Transverse colon (tissue), 4 donors: ENCODE data around the gene UNCX. TPM values are rescaled to one million over a fixed set of nuclear protein-coding genes. Genes with fewer than 3 reads are reported as not detected.

Source experiments
- DNase-seq: peaks from one replicate; pipeline ENCODE4 v3.0.0-alpha.2; 2019
- H3K27ac ChIP-seq, 4 donors: fragments of 200-600 bp; sonication (generic); 2 replicates each; pipeline ENCODE4 v1.5.1; 2016 to 2018; ENCODE audit warnings: inconsistent platforms in 4 of 4
- H3K27me3 ChIP-seq: fragments of 200-600 bp; sonication (generic); 2 replicates; pipeline ENCODE4 v1.5.1; 2017; ENCODE audit warnings: inconsistent platforms
- H3K36me3 ChIP-seq, 4 donors: fragments of 200-600 bp; sonication (generic); 2 replicates each; pipeline ENCODE4 v1.5.1; 2017 to 2019; ENCODE audit warnings: inconsistent platforms in 4 of 4
- H3K4me1 ChIP-seq, 4 donors: fragments of 200-600 bp; sonication (generic); 2 replicates each; pipeline ENCODE4 v1.5.1; 2017 to 2020; ENCODE audit warnings: inconsistent platforms in 4 of 4
- H3K4me3 ChIP-seq, 4 donors: fragments of 200-600 bp; sonication (generic); 1 replicate in 1 of 4; 2 replicates in 3 of 4; pipeline versions ENCODE4 v1.5.1 to v1.6.1; 2017 to 2019; ENCODE audit warnings: inconsistent platforms in 4 of 4
- H3K9me3 ChIP-seq, 2 donors: fragments of 200-600 bp; sonication (generic); 2 replicates each; pipeline ENCODE4 v1.5.1; 2017 to 2019; ENCODE audit warnings: inconsistent platforms in 2 of 2
- EP300 ChIP-seq: sonication (generic); formaldehyde crosslinking; IDR thresholded peaks from one replicate; pipeline ENCODE4 v1.6.1; 2017; ENCODE audit warnings: antibody characterized with exemption, low read depth
- POLR2A ChIP-seq: fragments of 450-650 bp; IDR thresholded peaks from one replicate; pipeline ENCODE4 v1.6.1; 2016; ENCODE audit warnings: antibody characterized with exemption, mild to moderate bottlenecking, moderate library complexity
- POLR2AphosphoS5 ChIP-seq, 3 donors: sonication (generic); formaldehyde crosslinking; IDR thresholded peaks; one replicate each; pipeline ENCODE4 v1.6.1; 2016; ENCODE audit warnings: antibody characterized with exemption in 3 of 3
- WGBS, 2 donors: methylation state at CpG; one replicate each; pipeline ENCODE4 v1.1.5; 2018; ENCODE audit warnings: low coverage in 1 of 2; 5-methylcytosine and 5-hydroxymethylcytosine counted together
- in situ Hi-C, 4 donors: fragments of 200-750 bp; cut with MboI; loops; one replicate each; pipeline versions ENCODE4 v1.15.0 to v1.15.1; 2017; ENCODE audit warnings: low sequenced_read_pairs in 3 of 4, low pct_ligation_motif_present in 1 of 4, low pct_unique_long_range_greater_than_20kb in 1 of 4
- intact Hi-C: fragments of 100-400 bp; cut with DNase I; formaldehyde crosslinking; loops from one replicate; pipeline ENCODE4 v1.15.1; 2023; ENCODE audit warnings: low total_unique reads
- total RNA-seq, 4 donors: library from RNA; depleted of rRNA; stranded (reverse); fragments of >200 nt; gene quantifications; one replicate each; pipeline ENCODE4 v1.1.0, GENCODE V29; 2016
- TF ChIP-seq, protein P1 (sequence below), 5 experiments: fragments of 200-600 bp in 3 of 5; fragments of 450-650 bp in 2 of 5; sonication (generic) in 3 of 5; IDR thresholded peaks; 1 replicate in 2 of 5; 2 replicates in 3 of 5; pipeline ENCODE4 v1.5.1; 2016 to 2017; ENCODE audit warnings: antibody characterized with exemption in 5 of 5, inconsistent platforms in 3 of 5, mild to moderate bottlenecking in 2 of 5, moderate library complexity in 1 of 5

The UNCX gene
- total RNA-seq, 4 donors from 2014 or later, result not detected

DNA sequence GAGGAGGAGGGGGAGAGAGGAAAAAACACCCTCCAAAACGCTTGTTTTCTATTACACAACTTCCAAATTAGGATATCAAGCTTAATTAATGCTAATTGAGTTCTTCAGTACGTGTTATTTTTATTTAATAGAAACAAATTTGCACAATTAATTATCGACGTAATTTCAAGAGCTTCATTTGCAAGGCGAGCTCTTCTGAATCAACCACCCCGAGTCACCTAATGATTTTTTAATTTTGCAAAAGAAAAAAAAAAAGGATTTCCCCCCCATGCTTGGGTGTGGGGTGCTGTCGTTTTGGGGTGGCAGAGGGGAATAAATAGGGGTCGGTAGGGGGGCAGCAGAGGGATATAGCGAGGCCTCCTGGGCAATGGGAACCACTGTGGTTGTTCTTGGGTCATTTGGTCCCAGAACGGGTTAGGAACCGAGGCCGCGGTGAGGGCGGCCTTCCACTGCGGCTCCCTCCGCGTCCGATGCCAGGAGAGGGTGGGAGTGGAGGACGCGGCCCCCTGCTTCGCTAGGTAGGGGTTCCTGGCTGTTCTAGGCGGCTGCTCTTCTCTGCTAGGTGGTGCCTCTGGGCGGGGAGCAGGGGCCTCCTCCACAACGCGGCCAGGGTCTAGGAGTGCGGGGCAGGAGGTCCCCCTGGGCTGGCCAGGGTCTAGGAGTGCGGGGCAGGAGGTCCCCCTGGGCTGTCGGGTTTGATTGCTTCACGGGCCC is 7.3 kb downstream of the UNCX start:
- peaks cover 97% of the 10 kb centered on the region for H3K27me3 ChIP-seq
- no peak for DNase-seq
- H3K9me3 ChIP-seq, result no peaks in the 10 kb centered on the region
- H3K4me1 ChIP-seq, result peaks cover 0 to 15% (median 8%) of the 10 kb centered on the region in 4 donors
- intact Hi-C loops (loop anchor here (10.0 kb wide), 1 partner anchor 175 kb away; no protein-coding TSS in a partner anchor), in situ Hi-C loops (no loop called here)
- TF ChIP-seq POLR2A (no peak), EP300 (no peak), POLR2AphosphoS5 (IDR thresholded peaks at IDR 0.05) (no peak)
- TF ChIP-seq, protein P1, sequence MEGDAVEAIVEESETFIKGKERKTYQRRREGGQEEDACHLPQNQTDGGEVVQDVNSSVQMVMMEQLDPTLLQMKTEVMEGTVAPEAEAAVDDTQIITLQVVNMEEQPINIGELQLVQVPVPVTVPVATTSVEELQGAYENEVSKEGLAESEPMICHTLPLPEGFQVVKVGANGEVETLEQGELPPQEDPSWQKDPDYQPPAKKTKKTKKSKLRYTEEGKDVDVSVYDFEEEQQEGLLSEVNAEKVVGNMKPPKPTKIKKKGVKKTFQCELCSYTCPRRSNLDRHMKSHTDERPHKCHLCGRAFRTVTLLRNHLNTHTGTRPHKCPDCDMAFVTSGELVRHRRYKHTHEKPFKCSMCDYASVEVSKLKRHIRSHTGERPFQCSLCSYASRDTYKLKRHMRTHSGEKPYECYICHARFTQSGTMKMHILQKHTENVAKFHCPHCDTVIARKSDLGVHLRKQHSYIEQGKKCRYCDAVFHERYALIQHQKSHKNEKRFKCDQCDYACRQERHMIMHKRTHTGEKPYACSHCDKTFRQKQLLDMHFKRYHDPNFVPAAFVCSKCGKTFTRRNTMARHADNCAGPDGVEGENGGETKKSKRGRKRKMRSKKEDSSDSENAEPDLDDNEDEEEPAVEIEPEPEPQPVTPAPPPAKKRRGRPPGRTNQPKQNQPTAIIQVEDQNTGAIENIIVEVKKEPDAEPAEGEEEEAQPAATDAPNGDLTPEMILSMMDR (IDR thresholded peaks at IDR 0.05), result no peak
- no peak overlapping the region for H3K27ac ChIP-seq
- no peaks in the 10 kb centered on the region for H3K36me3 ChIP-seq
- H3K4me3 ChIP-seq, result no peak overlapping the region
- 11% methylated on average over 9 to 26 of the region's 29 CpGs for WGBS, 2 donors

DNA sequence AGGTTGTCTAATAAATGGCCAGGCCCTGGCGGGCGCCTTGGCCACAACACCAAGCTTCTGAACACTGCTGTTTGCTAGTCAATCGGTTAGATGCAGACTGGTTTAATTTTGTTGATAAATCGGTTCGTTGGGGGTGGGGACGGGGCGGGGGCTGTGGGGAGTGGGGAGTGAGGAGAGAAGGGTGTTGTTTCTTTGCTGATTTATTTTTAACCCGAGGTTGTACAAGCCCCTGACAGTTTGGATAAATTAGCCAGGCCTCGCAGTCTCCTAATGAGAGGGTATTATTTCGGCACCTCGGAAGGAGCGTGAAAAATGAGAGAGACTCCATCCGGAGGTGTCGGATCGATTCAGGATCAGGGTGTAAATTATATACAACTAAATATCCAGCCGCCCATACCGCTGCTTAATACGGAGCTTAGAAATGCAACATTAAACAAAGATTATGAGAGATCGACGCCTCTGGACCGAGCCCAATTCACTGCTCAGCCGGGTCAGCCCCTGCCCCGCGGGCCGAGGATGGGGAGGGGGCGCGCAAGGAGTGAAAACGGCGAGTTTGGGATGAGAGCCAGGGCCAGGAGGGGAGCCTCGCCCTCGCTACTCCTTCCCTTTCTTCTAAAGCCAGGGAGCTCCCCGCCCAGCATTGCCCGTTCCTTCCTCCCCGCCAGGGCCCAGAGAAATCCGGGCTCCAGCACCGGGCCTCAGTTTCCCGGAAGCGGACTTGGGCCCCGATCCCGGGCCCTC is 8.0 kb downstream of the UNCX start:
- peaks cover 97% of the 10 kb centered on the region for H3K27me3 ChIP-seq
- H3K4me1 ChIP-seq, result peaks cover 0 to 8% (median 3%) of the 10 kb centered on the region in 4 donors
- no peaks in the 10 kb centered on the region for H3K36me3 ChIP-seq
- in situ Hi-C loops (no loop called here), intact Hi-C loops (no loop called here)
- TF ChIP-seq, protein P1 (IDR thresholded peaks at IDR 0.05), result no peak
- TF ChIP-seq POLR2A (no peak), POLR2AphosphoS5 (IDR thresholded peaks at IDR 0.05) (no peak), EP300 (no peak)
- 12 to 16% methylated on average over 8 to 40 of the region's 40 CpGs for WGBS, 2 donors
- no peaks in the 10 kb centered on the region for H3K9me3 ChIP-seq
- no peak for DNase-seq
- H3K27ac ChIP-seq, result no peak overlapping the region
- no peak overlapping the region for H3K4me3 ChIP-seq

DNA sequence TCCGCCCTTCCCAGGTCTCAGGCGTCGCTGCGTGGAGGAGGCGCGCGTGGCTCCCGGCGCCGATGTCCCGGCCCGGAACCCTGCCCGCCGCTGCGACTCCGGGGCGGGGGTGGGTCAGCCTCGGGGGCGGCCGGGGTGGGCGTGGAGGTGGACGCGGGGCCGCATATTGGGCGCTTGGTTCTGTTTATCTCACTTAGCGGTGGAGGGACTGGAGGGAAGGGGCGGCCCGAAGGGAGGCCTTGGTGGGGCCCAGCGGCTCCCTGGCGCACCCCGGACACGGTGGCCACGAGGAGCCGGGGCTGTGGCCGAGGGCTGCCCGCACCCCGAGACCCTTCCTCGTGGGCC is 8.6 kb downstream of the UNCX start:
- Histone ChIP-seq H3K4me3 (no peak overlapping the region), H3K36me3 (no peaks in the 10 kb centered on the region), H3K9me3 (no peaks in the 10 kb centered on the region), H3K27me3 (peaks cover 97% of the 10 kb centered on the region), H3K27ac (no peak overlapping the region), H3K4me1 (peaks cover 0 to 6% (median 1%) of the 10 kb centered on the region in 4 donors)
- in situ Hi-C loops, result no loop called here
- TF ChIP-seq POLR2AphosphoS5 (IDR thresholded peaks at IDR 0.05) (no peak), EP300 (no peak), POLR2A (no peak)
- TF ChIP-seq, protein P1 (IDR thresholded peaks at IDR 0.05), result no peak
- WGBS, 2 donors, result 30% methylated on average over 3 of the region's 38 CpGs; no CpG with 5 or more reads in 1 of the 2 donors
- intact Hi-C loops, result no loop called here
- no peak for DNase-seq

DNA sequence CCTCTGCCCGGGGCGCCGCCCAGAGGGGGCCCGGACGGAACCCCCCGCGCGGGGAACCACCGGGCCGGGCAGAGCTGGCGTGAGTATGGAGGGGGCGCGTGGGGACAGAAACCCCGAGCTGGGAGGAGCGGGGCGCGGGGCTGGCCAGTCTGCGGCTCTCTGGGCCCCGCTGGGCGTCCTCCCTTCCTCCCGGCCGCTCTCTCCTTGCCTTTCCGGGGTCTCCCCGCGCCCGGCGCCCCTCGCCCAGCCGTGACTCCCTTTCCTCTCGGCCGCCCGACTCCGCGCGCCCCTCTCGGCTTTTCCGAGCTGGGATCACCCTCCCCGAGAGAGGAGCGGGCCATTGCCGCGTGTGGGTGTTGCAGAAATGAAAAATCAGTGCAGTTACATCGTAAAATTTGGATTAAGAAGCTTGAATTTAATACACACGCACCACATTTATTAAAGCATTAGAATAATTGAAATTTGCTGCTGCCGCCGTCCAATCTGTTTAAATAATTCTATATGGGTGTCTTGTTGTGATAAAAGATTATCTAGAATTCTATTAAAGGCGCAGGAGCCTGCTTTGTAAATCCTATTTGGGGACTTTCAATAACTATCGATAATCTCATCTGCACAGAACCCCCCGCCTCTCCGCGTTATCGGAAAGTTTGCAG is 9.1 kb downstream of the UNCX start:
- Histone ChIP-seq H3K4me1 (peaks cover 0 to 9% (median 3%) of the 10 kb centered on the region in 4 donors), H3K27me3 (peaks cover 100% of the 10 kb centered on the region), H3K27ac (no peak overlapping the region), H3K9me3 (no peaks in the 10 kb centered on the region), H3K4me3 (no peak overlapping the region), H3K36me3 (no peaks in the 10 kb centered on the region)
- TF ChIP-seq POLR2AphosphoS5 (IDR thresholded peaks at IDR 0.05) (no peak), EP300 (no peak), POLR2A (no peak)
- TF ChIP-seq, protein P1 (IDR thresholded peaks at IDR 0.05), result no peak
- WGBS, 2 donors, result 6 to 29% methylated on average over 11 to 26 of the region's 51 CpGs
- intact Hi-C loops, result no loop called here
- in situ Hi-C loops, result no loop called here
- no peak for DNase-seq
